ELF-1 (cell line): ENCODE results near the gene ECHS1.

ENCODE experiments used
- DNase-seq: peaks from one replicate; pipeline ENCODE4 v3.0.0-alpha.2; 2016; ENCODE audit warnings: low read depth, low spot score

The ECHS1 gene

DNA sequence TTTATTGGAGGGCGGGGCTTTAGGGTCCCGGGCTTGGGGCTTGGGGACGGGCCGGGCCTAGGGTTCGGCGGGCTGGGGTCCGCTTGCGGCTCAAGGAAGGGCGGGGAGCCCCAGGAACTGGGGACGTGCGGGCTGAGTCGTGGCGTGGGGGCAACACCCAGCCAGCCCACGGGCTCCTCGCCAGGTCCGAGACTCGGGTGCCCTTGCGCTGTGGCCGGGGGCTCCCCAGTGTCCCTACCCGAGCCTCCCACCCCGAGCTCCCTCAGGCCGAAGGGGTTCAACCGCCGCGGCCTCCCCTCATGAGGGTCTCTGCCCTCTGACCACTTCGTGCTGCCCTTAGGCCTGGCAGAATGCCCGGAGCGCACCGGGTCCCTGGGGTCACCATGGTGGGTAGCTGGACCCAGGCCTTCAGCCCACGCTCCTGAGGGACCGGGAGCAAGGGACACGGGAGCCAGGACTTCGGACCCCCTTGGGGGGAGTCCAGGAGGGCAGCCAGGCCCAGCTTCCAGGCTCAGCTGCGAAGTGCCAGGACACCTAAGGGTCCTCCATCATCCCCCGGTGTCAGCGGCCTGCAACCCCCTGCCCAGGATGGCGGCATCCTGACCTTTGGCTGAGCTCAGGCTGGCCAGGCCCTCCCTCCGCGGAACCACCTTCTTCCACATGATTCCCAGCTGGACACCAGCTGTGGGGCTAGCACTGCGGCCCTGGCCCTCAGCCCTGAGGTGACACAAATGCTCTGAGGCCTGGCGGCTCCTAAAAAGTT lies 14.8 kb downstream of the ECHS1 start:
- no peak for DNase-seq

DNA sequence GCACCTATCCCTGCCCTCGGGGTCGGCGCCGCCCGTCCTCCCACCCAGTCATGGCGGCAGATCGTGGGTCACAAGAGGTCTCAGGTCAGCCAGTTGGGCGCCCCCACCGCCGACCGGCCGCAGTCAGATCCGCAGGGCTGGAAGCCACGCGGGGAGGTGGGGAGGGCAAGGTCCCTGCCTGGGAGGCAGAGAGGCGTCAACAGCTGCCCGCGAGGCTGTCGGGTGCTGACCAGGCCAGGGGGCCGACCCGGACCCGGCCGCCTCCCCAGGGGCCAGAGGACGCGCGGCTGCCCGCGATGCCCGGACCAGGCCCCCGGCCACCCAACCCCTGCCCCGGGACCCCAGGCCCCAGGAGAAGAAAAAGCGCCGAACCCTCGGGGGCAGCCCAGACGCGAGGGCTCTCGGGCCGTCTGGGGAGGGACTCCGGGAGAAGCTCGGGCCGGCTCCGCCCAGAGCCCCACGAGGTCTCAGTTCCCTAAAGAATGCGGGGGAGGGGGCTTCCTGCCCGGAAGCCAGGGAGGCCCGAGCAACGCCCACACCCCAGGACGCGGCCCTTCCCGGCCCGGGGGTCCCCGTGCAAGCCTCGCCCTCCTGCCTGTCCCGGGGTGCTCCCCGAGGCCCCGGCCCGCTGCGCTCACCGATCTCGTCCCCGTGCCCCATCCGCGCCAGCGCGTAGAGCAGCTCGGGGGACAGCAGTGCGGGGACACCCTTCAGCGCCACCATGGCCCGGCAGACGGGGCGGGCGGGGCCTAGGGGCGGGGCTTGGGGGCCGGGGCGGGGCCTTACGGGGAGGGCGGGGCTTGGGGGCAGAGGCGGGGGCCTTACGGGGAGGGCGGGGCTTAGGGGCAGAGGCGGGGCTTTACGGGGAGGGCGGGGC lies 15.6 kb downstream of the ECHS1 start, which contains the start of gene FUOM:
Gene FUOM (minus strand): TSS at position 735 of the 877 bp plus-strand sequence. CDS start 12 bp downstream, at position 723.
- peak; percentile 92 for DNase-seq

DNA sequence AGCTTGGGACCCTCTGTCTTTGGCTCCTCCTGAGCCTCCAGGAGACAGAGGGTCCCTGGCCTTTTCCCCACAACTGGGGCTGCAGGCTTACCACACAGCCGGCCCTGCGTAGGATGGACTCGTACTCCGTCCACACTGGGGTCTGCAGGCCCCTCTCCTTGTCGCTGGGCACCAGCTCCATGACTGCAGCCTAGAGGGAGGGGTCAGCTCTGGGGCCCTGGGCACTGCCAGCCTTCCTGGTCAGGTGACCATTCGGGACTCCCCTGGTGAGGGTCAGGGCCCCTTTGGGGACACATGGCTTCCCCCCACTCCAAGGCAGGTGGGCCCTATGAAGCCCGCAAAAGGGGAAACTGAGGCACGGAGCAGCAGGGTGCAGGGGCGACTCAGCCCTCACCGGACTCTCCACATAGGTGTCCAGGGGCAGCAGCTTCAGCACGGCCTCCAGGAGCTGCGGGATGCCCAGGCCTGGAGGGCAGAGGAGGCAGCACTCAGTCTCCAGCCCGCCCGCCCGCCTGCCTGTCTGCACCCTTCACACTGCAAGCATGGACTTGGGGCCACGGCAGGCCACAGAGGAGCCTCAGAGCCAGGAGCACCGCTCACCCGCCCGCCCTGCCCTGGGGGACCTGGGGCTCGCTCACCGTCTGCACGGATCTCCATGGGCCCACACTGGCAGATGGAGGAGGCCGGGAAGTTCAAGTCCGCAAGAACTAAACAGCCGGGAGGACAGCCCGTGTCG lies 16.4 kb downstream of the ECHS1 start:
- DNase-seq = no peak

DNA sequence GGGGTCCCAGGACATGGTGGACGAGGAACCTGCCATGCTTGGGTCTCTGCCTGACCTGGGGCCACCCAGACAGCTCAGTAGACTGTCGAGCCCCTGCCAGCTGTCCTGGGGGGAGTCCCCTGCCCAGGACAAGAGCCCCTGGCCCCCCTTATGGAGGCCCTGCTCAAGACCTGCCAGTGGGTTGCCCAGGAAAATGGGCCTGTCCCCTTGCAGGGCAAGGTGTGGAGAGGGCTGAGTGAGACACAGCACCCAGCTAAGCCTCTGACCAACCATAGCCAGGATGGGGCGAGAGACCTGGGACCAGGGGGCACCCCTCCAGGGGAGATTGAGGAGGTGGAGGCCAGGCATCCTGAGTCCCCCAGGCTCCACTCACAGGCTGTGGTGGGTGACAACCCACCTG lies 17.2 kb downstream of the ECHS1 start:
- DNase-seq = no peak

DNA sequence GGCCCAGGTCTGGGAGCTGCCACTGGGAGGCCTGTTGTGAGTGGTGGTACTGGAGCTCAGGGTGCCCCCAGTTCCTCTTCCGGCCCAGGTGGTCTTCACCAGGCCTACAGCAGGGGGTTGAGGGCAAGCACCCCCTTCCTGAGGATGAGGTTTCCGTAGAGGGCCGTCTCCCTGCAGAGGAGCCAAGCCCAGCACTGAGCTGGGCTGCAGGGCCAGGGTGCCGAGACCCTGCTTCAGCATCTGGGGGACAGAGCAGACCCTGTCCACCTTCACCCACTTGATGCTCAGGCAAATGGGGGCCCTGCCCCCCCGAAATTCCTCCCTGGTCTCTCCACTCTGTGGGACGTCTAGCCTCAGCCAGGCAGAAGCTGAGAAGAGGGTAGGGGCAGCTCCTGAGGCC lies 17.9 kb downstream of the ECHS1 start:
- no peak for DNase-seq

DNA sequence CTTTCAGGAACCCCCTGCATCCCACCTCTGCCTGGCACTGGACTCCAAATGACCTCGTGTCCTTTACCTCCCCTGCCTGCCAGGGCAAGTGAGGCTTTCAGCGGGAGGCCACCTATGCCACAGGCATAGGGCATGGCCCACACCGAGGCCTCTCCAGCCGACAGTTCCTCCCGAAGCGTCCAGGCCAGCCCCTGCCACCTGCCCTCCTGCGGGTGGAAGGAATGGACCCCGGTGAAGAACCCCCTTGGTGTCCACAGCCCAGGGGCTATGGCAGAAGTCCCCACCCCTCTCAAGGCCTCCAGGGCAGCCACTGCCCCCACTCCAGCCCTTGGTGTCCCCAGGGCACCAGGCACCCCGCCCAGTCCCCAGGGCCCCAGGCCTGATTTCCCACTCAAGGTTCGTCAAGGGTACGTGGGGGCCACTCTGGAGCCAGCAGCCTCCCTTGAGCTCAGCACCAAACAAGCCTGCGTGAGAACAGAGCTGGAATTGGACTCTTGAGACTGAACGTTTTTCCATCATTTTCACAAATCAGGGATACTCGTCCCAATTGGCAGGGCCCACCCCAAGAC lies 18.4 kb downstream of the ECHS1 start:
- DNase-seq = no peak

DNA sequence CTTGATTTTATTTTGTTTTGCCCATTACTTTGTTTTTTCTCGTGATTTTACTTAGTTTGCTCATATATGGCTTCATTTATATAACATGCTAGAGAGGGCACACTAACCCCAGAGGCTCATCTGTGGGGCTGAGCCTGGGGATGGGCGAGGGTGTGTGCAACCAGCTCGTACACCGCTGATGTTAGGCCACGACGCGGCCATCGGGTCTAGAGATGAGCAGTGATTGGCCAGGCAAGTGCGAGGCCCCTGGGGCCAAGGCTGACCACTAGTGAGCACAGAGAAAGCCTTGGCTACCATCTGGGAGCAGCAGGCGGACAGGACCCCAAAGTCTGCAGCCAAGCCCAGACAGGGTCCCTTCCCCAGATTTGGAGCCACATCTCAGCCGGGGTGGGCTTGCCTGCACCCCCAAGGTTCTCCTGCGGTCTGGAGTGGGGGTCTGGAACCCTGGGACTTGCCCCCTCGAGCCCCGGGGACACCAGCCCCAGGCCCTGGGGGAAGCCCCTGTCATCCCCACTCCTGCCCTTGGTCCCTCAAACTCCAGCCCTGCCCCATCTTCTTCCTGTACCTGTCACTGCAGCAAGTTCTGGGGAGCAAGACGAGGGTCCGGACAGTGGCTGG lies 19.1 kb downstream of the ECHS1 start:
- no peak for DNase-seq

DNA sequence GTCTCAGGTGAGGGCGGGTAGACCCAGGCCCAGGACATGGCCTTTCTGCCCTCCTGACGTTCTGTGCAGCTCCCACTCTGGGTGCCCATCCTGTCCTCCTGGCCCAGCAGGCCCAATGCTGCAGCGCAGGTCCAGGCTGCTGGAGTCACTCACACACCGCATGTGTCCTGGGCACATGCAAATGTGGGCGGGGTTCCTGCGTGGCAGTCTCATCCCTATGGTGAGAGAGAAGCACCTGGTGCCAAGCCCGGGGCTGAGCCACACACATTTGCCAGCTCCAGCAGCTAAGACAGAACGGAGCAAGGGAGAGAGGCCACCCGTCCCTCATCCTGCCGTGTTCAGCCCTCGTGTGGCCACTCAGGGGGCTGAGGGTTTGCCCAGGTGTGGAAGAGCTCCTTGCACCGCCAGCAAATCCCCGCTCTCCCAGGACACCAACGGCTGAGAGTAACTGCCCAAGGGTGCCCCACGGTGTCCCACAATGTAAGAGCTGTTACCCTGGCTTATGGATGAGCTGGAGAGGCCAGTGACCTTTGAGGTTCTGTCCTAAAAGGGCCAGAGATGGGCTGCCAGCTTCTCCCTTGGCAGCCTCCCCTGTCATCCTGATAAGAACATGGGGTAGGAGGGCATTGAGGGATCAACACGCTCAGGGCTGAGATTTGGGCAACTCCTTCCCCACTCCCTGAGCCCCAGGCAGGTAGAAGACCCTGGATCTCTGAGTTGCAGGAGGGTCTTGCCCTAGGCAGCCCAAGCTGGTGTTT lies 19.8 kb downstream of the ECHS1 start:
- DNase-seq = no peak

DNA sequence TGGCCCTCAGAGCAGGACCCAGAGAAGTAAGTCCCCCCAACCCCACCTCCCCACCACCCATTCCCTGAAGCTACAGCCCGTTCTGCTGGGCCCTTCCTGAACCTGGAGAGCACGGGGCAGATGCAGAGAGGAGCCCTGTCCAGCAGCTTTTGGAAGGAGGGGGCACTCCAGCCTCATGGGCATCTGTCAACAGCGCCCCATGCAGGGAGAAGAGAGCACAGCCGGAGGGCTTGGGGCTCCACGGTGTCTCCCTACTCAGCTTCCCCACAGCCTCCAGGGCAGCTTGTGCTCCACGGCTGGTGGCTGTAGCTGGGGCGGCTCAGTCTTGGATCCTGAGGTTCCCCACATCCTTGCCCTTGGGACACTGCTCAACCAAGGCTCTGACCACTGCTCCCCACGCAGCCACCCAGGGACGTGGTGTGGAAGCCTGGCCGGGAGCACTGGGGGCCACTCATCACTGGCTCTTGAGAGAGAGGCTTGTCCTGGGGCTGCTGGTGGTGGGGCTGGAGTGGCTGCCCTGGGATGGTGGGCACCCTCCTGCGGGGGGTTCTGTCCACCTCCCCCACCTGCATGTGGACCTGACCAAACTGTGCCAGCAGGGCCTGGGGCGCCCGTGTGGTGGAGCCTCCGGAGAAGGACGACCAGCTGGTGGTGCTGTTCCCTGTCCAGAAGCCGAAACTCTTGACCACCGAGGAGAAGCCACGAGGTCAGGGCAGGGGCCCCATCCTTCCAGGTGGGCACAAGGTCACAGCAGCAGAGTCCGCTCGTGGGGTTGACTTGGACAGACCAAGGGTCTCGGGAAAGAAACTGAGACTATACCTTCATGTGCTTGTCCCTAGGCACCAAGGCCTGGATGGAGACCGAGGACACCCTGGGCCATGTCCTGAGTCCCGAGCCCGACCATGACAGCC lies 21.5 kb downstream of the ECHS1 start:
- DNase-seq = no peak

DNA sequence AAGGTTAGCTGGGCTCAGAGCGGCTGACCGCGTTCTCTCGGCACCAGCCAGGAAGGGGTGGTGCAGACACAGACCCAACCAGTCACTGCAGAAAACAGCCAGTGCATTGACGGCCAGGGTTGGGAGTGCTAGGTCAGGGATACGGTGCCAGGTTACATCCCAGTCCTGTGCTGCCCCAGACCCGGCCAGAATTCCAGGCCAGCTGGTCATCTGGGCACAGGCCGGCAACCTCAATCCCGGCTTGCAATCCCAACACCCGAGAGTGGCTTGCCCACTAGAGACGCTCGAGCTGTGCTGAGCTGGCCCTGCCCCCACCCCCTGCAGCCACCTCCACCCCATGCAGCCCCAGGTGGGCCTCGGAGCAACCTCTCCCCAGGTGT lies 22.2 kb downstream of the ECHS1 start:
- DNase-seq = no peak

DNA sequence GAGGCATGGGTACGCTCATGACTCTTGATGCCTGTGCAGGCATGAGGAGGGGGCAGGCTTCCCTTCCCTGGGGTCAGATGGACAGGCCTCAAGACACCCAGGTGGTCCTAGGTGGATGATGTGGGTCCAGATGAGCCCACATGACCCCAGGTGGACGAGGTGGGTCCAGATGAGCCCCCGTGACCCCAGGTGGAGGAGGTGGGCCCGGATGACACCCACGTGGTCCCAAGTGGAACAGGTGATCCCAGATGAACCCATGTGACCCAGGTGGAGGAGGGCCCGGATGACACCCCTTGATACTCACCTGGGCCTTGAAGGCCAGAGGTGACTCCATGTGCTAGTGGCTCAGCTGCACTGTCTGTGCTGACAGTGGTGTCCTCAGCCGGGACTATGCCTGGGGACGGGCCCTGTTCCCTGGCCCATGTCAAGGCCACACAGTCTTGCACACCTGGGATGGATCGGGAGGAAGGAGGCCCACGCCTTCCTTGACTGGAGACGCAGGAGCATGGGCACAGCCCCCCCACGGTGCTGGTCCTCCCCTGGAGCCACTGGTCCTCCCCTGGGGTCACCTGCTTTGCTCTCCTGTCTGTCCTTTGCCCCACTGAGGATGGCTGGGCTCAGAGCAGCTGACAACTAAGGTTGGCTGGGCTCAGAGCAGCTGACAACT lies 22.7 kb downstream of the ECHS1 start:
- no peak for DNase-seq

DNA sequence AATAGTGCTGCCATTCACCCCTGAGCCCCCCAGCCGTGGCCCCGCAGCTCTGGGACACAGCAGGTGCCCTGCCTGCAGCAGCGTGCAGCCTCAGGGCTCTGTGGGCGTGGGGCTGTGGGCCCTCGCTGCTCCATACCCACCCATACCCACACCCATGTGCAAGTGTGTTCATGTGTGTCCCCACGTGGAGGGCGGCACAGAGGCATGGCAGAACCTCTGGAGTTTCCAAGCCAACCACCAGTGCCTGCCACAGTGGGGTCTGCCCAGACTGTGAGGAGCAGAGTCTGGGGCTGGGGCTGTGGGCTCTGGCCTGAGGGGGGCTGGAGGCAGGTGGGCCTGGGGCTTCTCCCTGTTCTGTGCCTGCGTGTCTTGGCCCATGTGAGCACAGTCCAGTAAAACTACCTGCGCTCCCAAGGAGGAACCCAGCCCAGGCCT lies 23.6 kb downstream of the ECHS1 start:
- no peak for DNase-seq

DNA sequence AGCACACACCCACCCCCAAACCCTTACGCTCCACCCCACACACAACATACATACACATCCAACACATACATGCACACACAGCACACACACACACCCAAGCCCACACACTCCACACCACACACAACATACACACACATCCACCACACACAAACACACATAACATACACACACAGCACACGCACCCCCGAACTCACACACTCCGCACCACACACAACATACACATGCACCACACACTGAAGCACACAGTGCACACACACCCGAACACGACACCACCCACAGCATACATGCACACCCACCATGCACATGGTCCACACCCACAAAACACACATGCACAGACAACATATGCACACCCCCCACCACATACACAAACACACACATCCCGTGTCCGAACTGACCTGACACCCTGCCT lies 24.0 kb downstream of the ECHS1 start:
- no peak for DNase-seq

DNA sequence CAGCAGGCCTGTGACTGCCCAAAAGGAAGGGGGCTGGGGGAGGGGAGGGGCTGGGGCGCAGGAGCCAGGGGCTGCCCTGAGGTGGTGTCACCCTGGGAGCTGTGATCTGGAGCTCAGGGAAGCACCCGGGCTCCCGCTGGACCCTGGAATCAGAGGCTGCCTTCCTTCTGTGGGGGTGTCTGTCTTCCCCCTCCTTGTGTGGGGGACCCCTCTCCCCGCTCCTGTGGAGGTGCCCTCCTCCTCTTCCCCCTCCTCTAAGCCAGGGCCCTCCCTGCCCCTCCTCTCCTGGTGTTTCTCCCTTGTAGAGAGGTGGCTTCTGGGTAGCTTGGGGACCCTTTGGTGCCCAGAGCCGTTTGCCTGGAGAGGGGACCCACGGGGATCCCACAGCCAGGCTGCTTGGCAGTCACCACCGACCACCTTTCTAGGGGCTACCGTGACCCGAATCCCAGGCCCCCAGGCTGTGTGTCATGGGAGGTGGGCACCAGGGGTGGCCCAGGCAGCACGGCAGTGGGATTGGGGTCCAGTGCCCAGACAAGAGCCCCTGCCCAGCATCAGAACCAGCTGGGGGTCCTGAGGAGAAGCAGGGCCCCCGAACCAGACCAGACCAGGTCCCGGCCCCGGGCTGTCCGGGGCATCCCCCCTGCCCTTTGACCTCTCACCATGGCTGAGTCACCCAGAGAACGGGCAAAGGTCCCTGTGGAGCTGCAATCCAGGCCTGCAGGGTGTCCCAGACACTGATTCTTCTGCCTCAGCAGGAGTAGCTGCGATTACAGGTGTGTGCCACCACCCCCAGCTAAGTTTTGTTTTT lies 25.2 kb downstream of the ECHS1 start:
- DNase-seq = no peak

DNA sequence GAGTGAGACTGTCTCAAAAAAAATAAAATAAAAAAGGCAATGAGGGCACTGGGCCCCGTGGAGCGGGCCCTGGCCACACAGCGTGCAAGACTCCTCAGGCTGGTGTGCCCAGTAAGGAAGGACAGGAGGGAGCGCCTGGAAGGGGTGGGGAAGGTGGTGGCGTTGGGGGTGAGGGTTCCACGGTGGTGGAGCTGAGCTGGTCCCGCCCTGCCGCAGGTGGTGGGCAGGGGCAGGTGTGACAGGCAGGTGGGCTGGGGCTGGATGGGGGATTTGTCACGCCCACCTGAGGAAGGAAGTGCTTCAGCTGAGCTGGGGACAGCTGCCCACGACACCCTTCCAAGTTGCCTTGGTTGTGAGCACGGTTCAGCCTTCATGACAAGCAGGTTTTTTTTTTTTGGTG lies 26.7 kb downstream of the ECHS1 start:
- no peak for DNase-seq

DNA sequence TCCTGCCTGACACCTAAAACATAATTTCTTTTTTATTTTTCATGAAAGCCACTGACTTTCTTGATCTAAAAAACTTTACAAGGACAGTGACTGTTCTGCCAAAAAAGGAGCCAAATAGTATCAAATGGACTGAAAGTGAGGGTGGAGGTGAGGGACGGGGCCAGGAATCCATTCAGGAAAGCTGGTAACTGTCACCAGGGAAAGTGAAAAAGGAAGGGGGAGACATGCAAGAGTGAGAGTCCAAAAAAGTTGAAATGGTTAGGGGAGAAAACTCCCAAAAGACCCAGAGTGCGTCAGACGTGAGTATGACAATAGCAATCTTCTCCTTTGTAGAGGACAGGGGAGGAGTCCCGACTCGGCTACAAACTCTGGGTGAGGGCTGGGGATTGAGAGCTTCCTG lies 28.9 kb downstream of the ECHS1 start:
- no peak for DNase-seq

DNA sequence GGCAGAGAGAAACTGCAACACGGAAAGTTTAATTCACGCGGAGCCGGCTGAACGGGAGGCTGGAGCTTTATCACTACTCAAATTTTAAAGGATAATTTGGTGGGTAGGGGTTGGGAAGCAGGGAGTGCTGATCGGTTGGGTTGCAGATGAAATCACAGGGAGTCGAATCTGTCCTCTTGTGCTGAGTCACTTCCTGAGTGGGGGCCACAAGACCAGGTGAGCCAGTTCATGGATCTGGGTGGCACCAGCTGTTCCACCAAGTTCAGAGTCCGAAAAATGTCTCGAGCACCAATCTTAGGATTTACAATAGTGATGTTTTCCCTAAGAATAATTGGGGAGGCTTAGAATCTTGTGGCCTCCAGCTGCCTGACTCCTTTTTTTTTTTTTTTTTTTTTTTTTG lies 29.6 kb downstream of the ECHS1 start:
- DNase-seq = no peak

DNA sequence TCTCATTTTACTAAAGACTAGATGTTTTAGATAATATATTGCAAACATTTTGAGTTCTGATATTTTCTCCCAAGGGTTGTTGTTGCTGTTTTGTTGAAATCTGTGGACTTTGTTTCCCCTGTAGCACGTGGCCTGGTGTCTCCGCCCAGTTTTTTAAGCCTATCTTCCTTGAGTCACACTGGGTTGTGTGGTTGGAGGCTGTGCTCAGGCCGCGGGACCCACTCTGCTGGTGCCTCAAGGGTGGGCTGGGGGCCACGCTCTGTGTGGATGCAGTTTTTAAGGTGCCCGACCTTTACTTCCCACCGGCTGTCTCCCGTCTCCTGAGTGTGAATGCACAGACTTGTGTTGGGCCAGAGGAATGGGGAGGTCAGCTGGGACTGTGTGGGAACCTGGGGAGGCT lies 30.2 kb downstream of the ECHS1 start:
- DNase-seq = no peak
